Measurements from ENCODE around the gene KCNIP2. TPM values are rescaled to one million over a fixed set of nuclear protein-coding genes. Genes with fewer than 3 reads are reported as not detected.
"Not testable (repeated sequence)": the region's sequence is repeated elsewhere in the genome, so short reads cannot be mapped to it uniquely, and the experiment has no call there.

Gene KCNIP2
- total RNA-seq, 1 experiment from 2014 or later: 3.0 TPM

DNA sequence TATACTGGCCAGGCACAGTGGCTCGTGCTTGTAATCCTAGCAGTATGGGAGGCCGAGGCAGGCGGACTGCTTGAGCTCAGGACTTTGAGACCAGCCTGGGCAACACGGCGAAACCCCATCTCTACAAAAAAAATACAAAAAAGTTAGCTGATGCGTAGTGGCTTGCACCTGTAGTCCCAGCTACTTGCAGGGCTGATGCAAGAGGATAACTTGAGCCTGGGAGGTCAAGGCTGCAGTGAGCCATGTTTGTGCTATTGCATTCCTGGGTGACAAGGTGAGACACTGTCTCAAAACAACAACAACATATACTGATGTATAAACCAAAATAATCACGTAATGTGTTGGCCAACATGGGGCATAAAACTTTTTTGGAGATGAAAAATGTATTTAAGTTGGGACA, 53.9 kb downstream of the KCNIP2 start:
- no peak overlapping the region for H2BK15ac ChIP-seq (ENCODE audit: low read depth, low read length)
- Mint-ChIP-seq H3K27me3 (ENCODE audit: low read depth) (no peaks in the 10 kb centered on the region), H3K4me1 (no peaks in the 10 kb centered on the region; a peak in 1 of 4 replicates), H3K36me3 (ENCODE audit: insufficient read depth in 1 of 3, low read depth in 3 of 3) (peaks cover 42 to 85% (median 67%) of the 10 kb centered on the region in 3 experiments), H3K4me3 (no peak overlapping the region), H3K27ac (no peak overlapping the region), H3K9me3 (no peaks in the 10 kb centered on the region)
- TF ChIP-seq, protein P1, sequence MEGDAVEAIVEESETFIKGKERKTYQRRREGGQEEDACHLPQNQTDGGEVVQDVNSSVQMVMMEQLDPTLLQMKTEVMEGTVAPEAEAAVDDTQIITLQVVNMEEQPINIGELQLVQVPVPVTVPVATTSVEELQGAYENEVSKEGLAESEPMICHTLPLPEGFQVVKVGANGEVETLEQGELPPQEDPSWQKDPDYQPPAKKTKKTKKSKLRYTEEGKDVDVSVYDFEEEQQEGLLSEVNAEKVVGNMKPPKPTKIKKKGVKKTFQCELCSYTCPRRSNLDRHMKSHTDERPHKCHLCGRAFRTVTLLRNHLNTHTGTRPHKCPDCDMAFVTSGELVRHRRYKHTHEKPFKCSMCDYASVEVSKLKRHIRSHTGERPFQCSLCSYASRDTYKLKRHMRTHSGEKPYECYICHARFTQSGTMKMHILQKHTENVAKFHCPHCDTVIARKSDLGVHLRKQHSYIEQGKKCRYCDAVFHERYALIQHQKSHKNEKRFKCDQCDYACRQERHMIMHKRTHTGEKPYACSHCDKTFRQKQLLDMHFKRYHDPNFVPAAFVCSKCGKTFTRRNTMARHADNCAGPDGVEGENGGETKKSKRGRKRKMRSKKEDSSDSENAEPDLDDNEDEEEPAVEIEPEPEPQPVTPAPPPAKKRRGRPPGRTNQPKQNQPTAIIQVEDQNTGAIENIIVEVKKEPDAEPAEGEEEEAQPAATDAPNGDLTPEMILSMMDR (conservative IDR thresholded peaks at IDR 0.05): no peak
- H3K23ac ChIP-seq (ENCODE audit: insufficient read length, low read depth, low read length): no peak overlapping the region
- no peak overlapping the region for H3K4me2 ChIP-seq (ENCODE audit: insufficient read depth, insufficient read length, low read length)
- no CpG with 5 or more reads among the region's 7 CpGs for WGBS (ENCODE audit: extremely low coverage, insufficient read length, low lambda C conversion rate)
- H3K9ac ChIP-seq (ENCODE audit: extremely low read depth, insufficient read length, low read length): no peak overlapping the region
- H2AK5ac ChIP-seq (ENCODE audit: insufficient read length, low read length): no peak overlapping the region
- no peak overlapping the region for H3K4ac ChIP-seq (ENCODE audit: low read depth, low read length)
- H2BK12ac ChIP-seq (ENCODE audit: insufficient read length, low read depth, low read length): no peak overlapping the region
- H3K27me3 ChIP-seq (ENCODE audit: insufficient read depth, low read length): no peaks in the 10 kb centered on the region
- no peak overlapping the region for H2AFZ ChIP-seq (ENCODE audit: low read length)
- no peak overlapping the region for H4K8ac ChIP-seq (replicated peaks; ENCODE audit: insufficient read length, low read depth, low read length)
- no peak overlapping the region for H2BK20ac ChIP-seq (ENCODE audit: low read depth, low read length, poor library complexity, severe bottlenecking)
- H3T11ph ChIP-seq (ENCODE audit: low read length): no peak overlapping the region
- DNase-seq: no peak
- no peak overlapping the region for H4K5ac ChIP-seq (ENCODE audit: insufficient read length, low read depth, low read length)
- H3K79me1 ChIP-seq (ENCODE audit: insufficient read depth, low read depth, low read length, poor library complexity, severe bottlenecking): no peaks in the 10 kb centered on the region
- H3K9me3 ChIP-seq (ENCODE audit: control insufficient read depth, low read depth, low read length): no peaks in the 10 kb centered on the region
- H3K18ac ChIP-seq (ENCODE audit: insufficient read length, low read depth, low read length): no peak overlapping the region
- no peaks in the 10 kb centered on the region for H3K4me1 ChIP-seq (ENCODE audit: insufficient read depth, low read length)
- H3K79me2 ChIP-seq (ENCODE audit: insufficient read depth, low read length): no peaks in the 10 kb centered on the region
- H3K56ac ChIP-seq (ENCODE audit: insufficient read length, low read depth, low read length): no peak overlapping the region
- no peaks in the 10 kb centered on the region for H4K20me1 ChIP-seq (ENCODE audit: control insufficient read depth, insufficient read depth, insufficient read length)
- no peak overlapping the region for H3K27ac ChIP-seq (ENCODE audit: insufficient read length, low read depth, low read length)
- no peak overlapping the region for H4K91ac ChIP-seq (ENCODE audit: insufficient read length, low read depth, low read length)
- H3K23me2 ChIP-seq (ENCODE audit: insufficient read length, low read depth, low read length, poor library complexity, severe bottlenecking): no peaks in the 10 kb centered on the region
- no peak overlapping the region for H3K14ac ChIP-seq (ENCODE audit: insufficient read depth, low read length)
- H2BK120ac ChIP-seq (ENCODE audit: low read depth, low read length, poor library complexity, severe bottlenecking): no peak overlapping the region
- no peak overlapping the region for H2BK5ac ChIP-seq (ENCODE audit: insufficient read length, low read length)

DNA sequence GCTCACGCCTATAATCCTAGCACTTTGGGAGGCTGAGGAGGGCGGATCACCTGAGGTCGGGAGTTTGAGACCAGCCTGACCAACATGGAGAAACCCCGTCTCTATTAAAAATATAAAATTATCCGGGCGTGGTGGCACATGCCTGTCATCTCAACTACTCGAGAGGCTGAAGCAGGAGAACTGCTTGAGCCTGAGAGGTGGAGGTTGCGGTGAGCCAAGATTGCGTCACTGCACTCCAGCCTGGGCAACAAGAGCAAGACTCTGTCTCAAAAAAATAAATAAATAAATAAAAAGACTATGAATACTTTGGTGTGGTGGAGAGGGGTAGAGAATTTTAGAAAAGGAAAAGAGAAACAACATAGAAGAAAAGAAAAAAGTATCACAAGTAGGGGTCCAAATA, 54.4 kb downstream of the KCNIP2 start:
- not testable (repeated sequence) for H2BK5ac ChIP-seq (ENCODE audit: insufficient read length, low read length); H3K56ac ChIP-seq (ENCODE audit: insufficient read length, low read depth, low read length); H3T11ph ChIP-seq (ENCODE audit: low read length); H3K9ac ChIP-seq (ENCODE audit: extremely low read depth, insufficient read length, low read length); H3K27ac Mint-ChIP-seq; H3K14ac ChIP-seq (ENCODE audit: insufficient read depth, low read length); H2BK20ac ChIP-seq (ENCODE audit: low read depth, low read length, poor library complexity, severe bottlenecking); H3K79me1 ChIP-seq (ENCODE audit: insufficient read depth, low read depth, low read length, poor library complexity, severe bottlenecking); H2AFZ ChIP-seq (ENCODE audit: low read length); H2BK12ac ChIP-seq (ENCODE audit: insufficient read length, low read depth, low read length); H3K79me2 ChIP-seq (ENCODE audit: insufficient read depth, low read length); H4K5ac ChIP-seq (ENCODE audit: insufficient read length, low read depth, low read length); H4K8ac ChIP-seq (replicated peaks; ENCODE audit: insufficient read length, low read depth, low read length); H3K27me3 Mint-ChIP-seq (ENCODE audit: low read depth); H3K4me1 ChIP-seq (ENCODE audit: insufficient read depth, low read length); H3K23me2 ChIP-seq (ENCODE audit: insufficient read length, low read depth, low read length, poor library complexity, severe bottlenecking); H3K27me3 ChIP-seq (ENCODE audit: insufficient read depth, low read length); H3K9me3 Mint-ChIP-seq; H4K20me1 ChIP-seq (ENCODE audit: control insufficient read depth, insufficient read depth, insufficient read length); H2AK5ac ChIP-seq (ENCODE audit: insufficient read length, low read length); DNase-seq; H3K4me2 ChIP-seq (ENCODE audit: insufficient read depth, insufficient read length, low read length); H2BK15ac ChIP-seq (ENCODE audit: low read depth, low read length); H3K27ac ChIP-seq (ENCODE audit: insufficient read length, low read depth, low read length); H3K4ac ChIP-seq (ENCODE audit: low read depth, low read length); H3K23ac ChIP-seq (ENCODE audit: insufficient read length, low read depth, low read length); H3K4me1 Mint-ChIP-seq; H3K4me3 Mint-ChIP-seq; H3K9me3 ChIP-seq (ENCODE audit: control insufficient read depth, low read depth, low read length); H4K91ac ChIP-seq (ENCODE audit: insufficient read length, low read depth, low read length); H2BK120ac ChIP-seq (ENCODE audit: low read depth, low read length, poor library complexity, severe bottlenecking); H3K18ac ChIP-seq (ENCODE audit: insufficient read length, low read depth, low read length)
- WGBS (ENCODE audit: extremely low coverage, insufficient read length, low lambda C conversion rate): no CpG with 5 or more reads among the region's 9 CpGs
- peaks cover 38 to 83% (median 62%) of the 10 kb centered on the region in 3 experiments for H3K36me3 Mint-ChIP-seq (ENCODE audit: insufficient read depth in 1 of 3, low read depth in 3 of 3)

All from H9 (cell line).